HEK293 (cell line): ENCODE data around the gene UBL4A.

Experiments
- CTCF ChIA-PET: fragments of 350-600 bp; formaldehyde crosslinking; extraction: SDS; loops from one replicate; lab custom pipeline; 2021; ENCODE audit warnings: antibody characterized with exemption; lab: Yijun Ruan, JAX
- POLR2A ChIA-PET: fragments of 300-600 bp; formaldehyde crosslinking; extraction: SDS; loops from one replicate; lab custom pipeline; 2020; ENCODE audit warnings: antibody characterized with exemption, inconsistent platforms; lab: Yijun Ruan, JAX
- H3K27ac ChIP-seq: fragments of 200-500 bp; sonication (Bioruptor generic); 2 replicates; pipeline ENCODE4 v1.5.1; 2014; ENCODE audit warnings: low read depth, low read length, control low read depth, inconsistent platforms; ENCODE audit errors: extremely low read depth
- H3K36me3 ChIP-seq, 2 experiments: fragments of 200-500 bp in 1 of 2; sonication (Bioruptor generic) in 1 of 2; 1 replicate in 1 of 2; 2 replicates in 1 of 2; pipeline ENCODE4 v1.5.1; 2014 to 2017; ENCODE audit warnings: inconsistent platforms in 2 of 2, low read length in 2 of 2; ENCODE audit not compliant: control insufficient read depth in 2 of 2, insufficient read depth in 1 of 2
- H3K4me1 ChIP-seq: fragments of 200-500 bp; sonication (Bioruptor generic); 2 replicates; pipeline ENCODE4 v1.5.1; 2014; ENCODE audit warnings: mild to moderate bottlenecking, low read length, inconsistent platforms; ENCODE audit not compliant: control insufficient read depth, insufficient read depth
- H3K4me3 ChIP-seq: 2 replicates; pipeline ENCODE4 v1.5.1; 2011; ENCODE audit warnings: low read depth, mild to moderate bottlenecking, control low read depth, low read length, moderate library complexity
- H3K9me3 ChIP-seq: fragments of 200-500 bp; sonication (Bioruptor generic); 2 replicates; pipeline ENCODE4 v1.5.1; 2014; ENCODE audit warnings: low read depth, low read length, inconsistent platforms; ENCODE audit not compliant: control insufficient read depth, insufficient read depth
- KLF9 ChIP-seq: fragments of 450-650 bp; formaldehyde crosslinking; IDR thresholded peaks from 2 replicates; pipeline ENCODE4 v1.5.1; 2016; ENCODE audit warnings: missing biosample characterization, missing genetic modification characterization, low read depth
- RBAK ChIP-seq: fragments of 450-650 bp; formaldehyde crosslinking; IDR thresholded peaks from 2 replicates; pipeline ENCODE4 v1.5.1; 2016; ENCODE audit warnings: missing biosample characterization, missing genetic modification characterization
- ZNF138 ChIP-seq: fragments of 450-650 bp; formaldehyde crosslinking; IDR thresholded peaks from 2 replicates; pipeline ENCODE4 v1.5.1; 2016; ENCODE audit warnings: missing biosample characterization, missing genetic modification characterization, borderline replicate concordance
- ZNF16 ChIP-seq: fragments of 450-650 bp; formaldehyde crosslinking; IDR thresholded peaks from 2 replicates; pipeline ENCODE4 v1.5.1; 2016; ENCODE audit warnings: low read depth, missing biosample characterization, missing genetic modification characterization
- ZNF184 ChIP-seq: fragments of 450-650 bp; IDR thresholded peaks from 2 replicates; pipeline ENCODE4 v1.5.1; 2018; ENCODE audit warnings: missing biosample characterization, mild to moderate bottlenecking, missing genetic modification characterization
- ZNF19 ChIP-seq: fragments of 450-650 bp; formaldehyde crosslinking; IDR thresholded peaks from 2 replicates; pipeline ENCODE4; 2016; ENCODE audit warnings: missing biosample characterization, missing genetic modification characterization, low read depth
- ZNF2 ChIP-seq: fragments of 450-650 bp; formaldehyde crosslinking; IDR thresholded peaks from 2 replicates; pipeline ENCODE4 v1.5.1; 2016; ENCODE audit warnings: missing biosample characterization, missing genetic modification characterization
- ZNF223 ChIP-seq: fragments of 450-650 bp; formaldehyde crosslinking; IDR thresholded peaks from 2 replicates; pipeline ENCODE4 v1.5.1; 2016; ENCODE audit warnings: missing biosample characterization, missing genetic modification characterization
- ZNF423 ChIP-seq: fragments of 450-650 bp; formaldehyde crosslinking; IDR thresholded peaks from 2 replicates; pipeline ENCODE4 v1.5.1; 2016; ENCODE audit warnings: missing biosample characterization, missing genetic modification characterization
- ZNF48 ChIP-seq: fragments of 450-650 bp; formaldehyde crosslinking; IDR thresholded peaks from 2 replicates; pipeline ENCODE4 v1.5.1; 2016; ENCODE audit warnings: missing biosample characterization, missing genetic modification characterization
- ZNF510 ChIP-seq: fragments of 450-650 bp; formaldehyde crosslinking; IDR thresholded peaks from 2 replicates; pipeline ENCODE4 v1.5.1; 2018; ENCODE audit warnings: mild to moderate bottlenecking, missing genetic modification characterization, missing biosample characterization; ENCODE audit not compliant: insufficient replicate concordance
- ZNF560 ChIP-seq: fragments of 450-650 bp; formaldehyde crosslinking; IDR thresholded peaks from 2 replicates; pipeline ENCODE4 v1.5.1; 2017; ENCODE audit warnings: missing biosample characterization, missing genetic modification characterization, borderline replicate concordance
- ZNF707 ChIP-seq: fragments of 450-650 bp; formaldehyde crosslinking; IDR thresholded peaks from 2 replicates; pipeline ENCODE4 v1.5.1; 2016; ENCODE audit warnings: missing biosample characterization, missing genetic modification characterization
- ZNF785 ChIP-seq: fragments of 450-650 bp; formaldehyde crosslinking; IDR thresholded peaks from 2 replicates; pipeline ENCODE4 v1.5.1; 2016; ENCODE audit warnings: missing biosample characterization, missing genetic modification characterization
- ZNF791 ChIP-seq: fragments of 450-650 bp; formaldehyde crosslinking; IDR thresholded peaks from 2 replicates; pipeline ENCODE4 v1.5.1; 2016; ENCODE audit warnings: missing biosample characterization, missing genetic modification characterization
- TF ChIP-seq, protein P1 (sequence below): fragments of 450-650 bp; formaldehyde crosslinking; IDR thresholded peaks from 2 replicates; pipeline ENCODE4 v1.5.1; 2017; ENCODE audit warnings: missing biosample characterization, missing genetic modification characterization
- TF ChIP-seq, protein P2 (sequence below): fragments of 450-650 bp; formaldehyde crosslinking; IDR thresholded peaks from 2 replicates; pipeline ENCODE4 v1.5.1; 2016; ENCODE audit warnings: missing biosample characterization, missing genetic modification characterization
- TF ChIP-seq, protein P3 (sequence below): fragments of 450-650 bp; formaldehyde crosslinking; conservative IDR thresholded peaks from 2 replicates; pipeline ENCODE4 v1.5.1; 2016; ENCODE audit warnings: low read depth, missing biosample characterization, missing genetic modification characterization
- TF ChIP-seq, protein P4 (sequence below): IDR thresholded peaks from 2 replicates; pipeline ENCODE4 v1.6.1; 2011; ENCODE audit warnings: mild to moderate bottlenecking, low read depth, low read length, borderline replicate concordance
- TF ChIP-seq, protein P5 (sequence below): sonication (generic); formaldehyde crosslinking; IDR thresholded peaks from 2 replicates; pipeline ENCODE4 v1.8.1; 2022; ENCODE audit warnings: mild to moderate bottlenecking, moderate library complexity, missing genetic modification reagents
- TF ChIP-seq, protein P6 (sequence below): fragments of 450-650 bp; formaldehyde crosslinking; IDR thresholded peaks from 2 replicates; pipeline ENCODE4 v1.5.1; 2016; ENCODE audit warnings: missing biosample characterization, missing genetic modification characterization

The UBL4A gene

DNA sequence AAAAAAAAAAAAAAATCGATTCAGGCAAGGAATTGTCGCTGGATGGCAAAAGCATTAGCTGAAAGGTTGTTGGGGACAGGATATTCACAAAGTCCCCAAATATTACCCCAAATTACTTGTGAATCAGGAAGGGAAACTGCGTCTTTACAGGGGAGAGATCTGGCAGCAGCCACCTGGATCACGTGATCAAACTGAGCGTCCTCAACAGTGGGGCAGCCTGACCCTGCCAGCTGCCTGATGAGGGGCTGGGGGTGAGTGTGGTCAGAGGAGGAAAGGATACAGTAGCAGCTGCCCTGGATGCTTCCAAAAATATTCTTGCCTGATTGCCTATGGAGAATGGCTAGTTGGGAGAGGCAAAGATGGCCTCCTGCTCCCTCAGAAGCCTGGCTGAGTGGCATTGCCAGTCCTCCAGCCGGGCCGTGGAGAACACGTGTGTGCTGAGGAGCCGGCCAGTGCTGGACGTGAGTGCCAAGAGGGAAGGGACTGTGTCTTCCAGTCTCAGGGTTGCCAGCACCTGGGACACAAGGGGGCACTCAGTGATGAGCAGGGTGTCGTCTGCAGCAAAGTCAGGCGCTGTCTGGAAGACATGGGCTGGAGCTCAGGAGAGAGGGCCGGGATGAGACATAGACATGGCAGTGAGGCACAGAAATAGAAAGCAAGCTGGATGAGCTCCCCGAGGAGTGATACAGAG, 4.4 kb downstream of the UBL4A start (continued):
- TF ChIP-seq, protein P1, sequence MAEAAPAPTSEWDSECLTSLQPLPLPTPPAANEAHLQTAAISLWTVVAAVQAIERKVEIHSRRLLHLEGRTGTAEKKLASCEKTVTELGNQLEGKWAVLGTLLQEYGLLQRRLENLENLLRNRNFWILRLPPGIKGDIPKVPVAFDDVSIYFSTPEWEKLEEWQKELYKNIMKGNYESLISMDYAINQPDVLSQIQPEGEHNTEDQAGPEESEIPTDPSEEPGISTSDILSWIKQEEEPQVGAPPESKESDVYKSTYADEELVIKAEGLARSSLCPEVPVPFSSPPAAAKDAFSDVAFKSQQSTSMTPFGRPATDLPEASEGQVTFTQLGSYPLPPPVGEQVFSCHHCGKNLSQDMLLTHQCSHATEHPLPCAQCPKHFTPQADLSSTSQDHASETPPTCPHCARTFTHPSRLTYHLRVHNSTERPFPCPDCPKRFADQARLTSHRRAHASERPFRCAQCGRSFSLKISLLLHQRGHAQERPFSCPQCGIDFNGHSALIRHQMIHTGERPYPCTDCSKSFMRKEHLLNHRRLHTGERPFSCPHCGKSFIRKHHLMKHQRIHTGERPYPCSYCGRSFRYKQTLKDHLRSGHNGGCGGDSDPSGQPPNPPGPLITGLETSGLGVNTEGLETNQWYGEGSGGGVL: no peak
- TF ChIP-seq ZNF184 (tag by site-specific recombination) (no peak), ZNF223 (tag by site-specific recombination) (no peak), ZNF560 (no peak), ZNF138 (tag by site-specific recombination) (no peak)
- TF ChIP-seq, protein P2, sequence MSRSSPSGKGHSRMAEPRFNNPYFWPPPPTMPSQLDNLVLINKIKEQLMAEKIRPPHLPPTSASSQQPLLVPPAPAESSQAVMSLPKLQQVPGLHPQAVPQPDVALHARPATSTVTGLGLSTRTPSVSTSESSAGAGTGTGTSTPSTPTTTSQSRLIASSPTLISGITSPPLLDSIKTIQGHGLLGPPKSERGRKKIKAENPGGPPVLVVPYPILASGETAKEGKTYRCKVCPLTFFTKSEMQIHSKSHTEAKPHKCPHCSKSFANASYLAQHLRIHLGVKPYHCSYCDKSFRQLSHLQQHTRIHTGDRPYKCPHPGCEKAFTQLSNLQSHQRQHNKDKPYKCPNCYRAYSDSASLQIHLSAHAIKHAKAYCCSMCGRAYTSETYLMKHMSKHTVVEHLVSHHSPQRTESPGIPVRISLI: no peak

DNA sequence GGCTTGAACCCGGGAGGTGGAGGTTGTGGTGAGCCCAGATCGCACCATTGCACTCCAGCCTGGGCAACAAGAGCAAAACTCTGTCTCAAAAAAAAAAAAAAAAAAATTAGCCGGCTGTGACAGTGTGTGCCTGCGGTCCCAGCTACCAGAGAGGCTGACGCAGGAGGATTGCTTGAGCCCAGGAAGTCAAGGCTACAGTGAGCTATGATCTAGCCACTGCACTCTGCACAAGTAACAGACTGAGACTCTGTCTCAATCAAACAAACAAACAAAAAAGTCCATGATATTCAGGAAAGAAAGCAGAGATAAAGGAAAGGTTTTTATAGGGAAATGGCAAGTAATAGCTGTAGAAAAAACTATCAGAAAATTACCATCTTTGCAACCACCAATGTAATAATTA, 5.2 kb downstream of the UBL4A start:
- H3K27ac ChIP-seq: no peak overlapping the region
- H3K4me3 ChIP-seq: no peak overlapping the region
- POLR2A ChIA-PET: interaction anchor here (1.1 to 2.1 kb wide), 2 partner anchors 9 to 98 kb away, joined by 3 to 8 read pairs; partner anchors contain the start of gene SLC10A3
- H3K9me3 ChIP-seq: no peaks in the 10 kb centered on the region
- no peaks in the 10 kb centered on the region; the same call in 1 of the 2 replicates for H3K4me1 ChIP-seq
- TF ChIP-seq ZNF16 (no peak), KLF9 (tag by site-specific recombination) (no peak), ZNF560 (no peak), RBAK (no peak), ZNF2 (tag by site-specific recombination) (no peak), ZNF48 (tag by site-specific recombination) (no peak), ZNF19 (no peak), ZNF510 (tag by site-specific recombination) (no peak), ZNF791 (tag by site-specific recombination) (no peak), ZNF707 (no peak), ZNF423 (tag by site-specific recombination) (no peak), ZNF785 (tag by site-specific recombination) (no peak)
- TF ChIP-seq, protein P3, sequence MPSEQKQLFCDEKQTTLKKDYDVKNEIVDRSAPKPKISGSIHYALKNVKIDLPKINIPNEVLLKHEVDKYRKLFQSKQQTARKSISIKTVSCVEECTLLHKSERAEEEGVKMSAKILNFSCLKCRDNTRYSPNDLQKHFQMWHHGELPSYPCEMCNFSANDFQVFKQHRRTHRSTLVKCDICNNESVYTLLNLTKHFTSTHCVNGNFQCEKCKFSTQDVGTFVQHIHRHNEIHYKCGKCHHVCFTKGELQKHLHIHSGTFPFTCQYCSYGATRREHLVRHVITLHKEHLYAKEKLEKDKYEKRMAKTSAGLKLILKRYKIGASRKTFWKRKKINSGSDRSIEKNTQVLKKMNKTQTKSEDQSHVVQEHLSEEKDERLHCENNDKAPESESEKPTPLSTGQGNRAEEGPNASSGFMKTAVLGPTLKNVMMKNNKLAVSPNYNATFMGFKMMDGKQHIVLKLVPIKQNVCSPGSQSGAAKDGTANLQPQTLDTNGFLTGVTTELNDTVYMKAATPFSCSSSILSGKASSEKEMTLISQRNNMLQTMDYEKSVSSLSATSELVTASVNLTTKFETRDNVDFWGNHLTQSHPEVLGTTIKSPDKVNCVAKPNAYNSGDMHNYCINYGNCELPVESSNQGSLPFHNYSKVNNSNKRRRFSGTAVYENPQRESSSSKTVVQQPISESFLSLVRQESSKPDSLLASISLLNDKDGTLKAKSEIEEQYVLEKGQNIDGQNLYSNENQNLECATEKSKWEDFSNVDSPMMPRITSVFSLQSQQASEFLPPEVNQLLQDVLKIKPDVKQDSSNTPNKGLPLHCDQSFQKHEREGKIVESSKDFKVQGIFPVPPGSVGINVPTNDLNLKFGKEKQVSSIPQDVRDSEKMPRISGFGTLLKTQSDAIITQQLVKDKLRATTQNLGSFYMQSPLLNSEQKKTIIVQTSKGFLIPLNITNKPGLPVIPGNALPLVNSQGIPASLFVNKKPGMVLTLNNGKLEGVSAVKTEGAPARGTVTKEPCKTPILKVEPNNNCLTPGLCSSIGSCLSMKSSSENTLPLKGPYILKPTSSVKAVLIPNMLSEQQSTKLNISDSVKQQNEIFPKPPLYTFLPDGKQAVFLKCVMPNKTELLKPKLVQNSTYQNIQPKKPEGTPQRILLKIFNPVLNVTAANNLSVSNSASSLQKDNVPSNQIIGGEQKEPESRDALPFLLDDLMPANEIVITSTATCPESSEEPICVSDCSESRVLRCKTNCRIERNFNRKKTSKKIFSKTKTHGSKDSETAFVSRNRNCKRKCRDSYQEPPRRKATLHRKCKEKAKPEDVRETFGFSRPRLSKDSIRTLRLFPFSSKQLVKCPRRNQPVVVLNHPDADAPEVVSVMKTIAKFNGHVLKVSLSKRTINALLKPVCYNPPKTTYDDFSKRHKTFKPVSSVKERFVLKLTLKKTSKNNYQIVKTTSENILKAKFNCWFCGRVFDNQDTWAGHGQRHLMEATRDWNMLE (tag by site-specific recombination): no peak
- TF ChIP-seq, protein P4, sequence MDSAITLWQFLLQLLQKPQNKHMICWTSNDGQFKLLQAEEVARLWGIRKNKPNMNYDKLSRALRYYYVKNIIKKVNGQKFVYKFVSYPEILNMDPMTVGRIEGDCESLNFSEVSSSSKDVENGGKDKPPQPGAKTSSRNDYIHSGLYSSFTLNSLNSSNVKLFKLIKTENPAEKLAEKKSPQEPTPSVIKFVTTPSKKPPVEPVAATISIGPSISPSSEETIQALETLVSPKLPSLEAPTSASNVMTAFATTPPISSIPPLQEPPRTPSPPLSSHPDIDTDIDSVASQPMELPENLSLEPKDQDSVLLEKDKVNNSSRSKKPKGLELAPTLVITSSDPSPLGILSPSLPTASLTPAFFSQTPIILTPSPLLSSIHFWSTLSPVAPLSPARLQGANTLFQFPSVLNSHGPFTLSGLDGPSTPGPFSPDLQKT: no peak
- TF ChIP-seq, protein P5, sequence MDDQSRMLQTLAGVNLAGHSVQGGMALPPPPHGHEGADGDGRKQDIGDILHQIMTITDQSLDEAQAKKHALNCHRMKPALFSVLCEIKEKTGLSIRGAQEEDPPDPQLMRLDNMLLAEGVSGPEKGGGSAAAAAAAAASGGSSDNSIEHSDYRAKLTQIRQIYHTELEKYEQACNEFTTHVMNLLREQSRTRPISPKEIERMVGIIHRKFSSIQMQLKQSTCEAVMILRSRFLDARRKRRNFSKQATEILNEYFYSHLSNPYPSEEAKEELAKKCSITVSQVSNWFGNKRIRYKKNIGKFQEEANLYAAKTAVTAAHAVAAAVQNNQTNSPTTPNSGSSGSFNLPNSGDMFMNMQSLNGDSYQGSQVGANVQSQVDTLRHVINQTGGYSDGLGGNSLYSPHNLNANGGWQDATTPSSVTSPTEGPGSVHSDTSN (CRISPR knock-in tag): no peak
- TF ChIP-seq, protein P6, sequence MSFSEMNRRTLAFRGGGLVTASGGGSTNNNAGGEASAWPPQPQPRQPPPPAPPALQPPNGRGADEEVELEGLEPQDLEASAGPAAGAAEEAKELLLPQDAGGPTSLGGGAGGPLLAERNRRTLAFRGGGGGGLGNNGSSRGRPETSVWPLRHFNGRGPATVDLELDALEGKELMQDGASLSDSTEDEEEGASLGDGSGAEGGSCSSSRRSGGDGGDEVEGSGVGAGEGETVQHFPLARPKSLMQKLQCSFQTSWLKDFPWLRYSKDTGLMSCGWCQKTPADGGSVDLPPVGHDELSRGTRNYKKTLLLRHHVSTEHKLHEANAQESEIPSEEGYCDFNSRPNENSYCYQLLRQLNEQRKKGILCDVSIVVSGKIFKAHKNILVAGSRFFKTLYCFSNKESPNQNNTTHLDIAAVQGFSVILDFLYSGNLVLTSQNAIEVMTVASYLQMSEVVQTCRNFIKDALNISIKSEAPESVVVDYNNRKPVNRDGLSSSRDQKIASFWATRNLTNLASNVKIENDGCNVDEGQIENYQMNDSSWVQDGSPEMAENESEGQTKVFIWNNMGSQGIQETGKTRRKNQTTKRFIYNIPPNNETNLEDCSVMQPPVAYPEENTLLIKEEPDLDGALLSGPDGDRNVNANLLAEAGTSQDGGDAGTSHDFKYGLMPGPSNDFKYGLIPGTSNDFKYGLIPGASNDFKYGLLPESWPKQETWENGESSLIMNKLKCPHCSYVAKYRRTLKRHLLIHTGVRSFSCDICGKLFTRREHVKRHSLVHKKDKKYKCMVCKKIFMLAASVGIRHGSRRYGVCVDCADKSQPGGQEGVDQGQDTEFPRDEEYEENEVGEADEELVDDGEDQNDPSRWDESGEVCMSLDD (tag by site-specific recombination): no peak
- H3K36me3 ChIP-seq: peaks cover 0 to 27% of the 10 kb centered on the region in 2 experiments; a peak in 1 of 3 replicates
- CTCF ChIA-PET: interaction anchor here (1.6 kb wide), 1 partner anchor 46 kb away, joined by 8 read pairs; no protein-coding TSS in a partner anchor
